Right lobe of liver (tissue), 4 donors: ENCODE data around the gene RANBP1.

Source experiments
- CTCF ChIP-seq, 4 donors: fragments of 200-600 bp in 3 of 4; fragments of 450-650 bp in 1 of 4; IDR thresholded peaks; one replicate each; pipeline versions ENCODE4 v1.5.1 to v1.8.0; 2016 to 2022; ENCODE audit warnings: antibody characterized with exemption in 4 of 4, mild to moderate bottlenecking in 2 of 4
- POLR2A ChIP-seq: fragments of 450-650 bp; IDR thresholded peaks from one replicate; pipeline ENCODE4 v1.6.1; 2017; ENCODE audit warnings: antibody characterized with exemption, mild to moderate bottlenecking
- donor health status: DM: no; HTN: no; CAD: no.
- donor health status: DM: no; HTN: no; CAD: no.
- donor health status: DM: no; HTN: yes; CAD: no.

- TF ChIP-seq CTCF (IDR thresholded peaks at IDR 0.05) = no peak
- no peak for TF ChIP-seq POLR2A
Observed at GRCh38 chr22:20123366-20124082, 7.6 kb downstream of the RANBP1 start.
